Left lung (tissue), 10 donors: Measurements from ENCODE around the gene MRPS11. TPM values are rescaled to one million over a fixed set of nuclear protein-coding genes. Genes with fewer than 3 reads are reported as not detected.

Experiments used
- ATAC-seq: fragments of 200-7000 bp; cut with Tn5 transposase; one replicate; pipeline ENCODE4 v1.9.1; 2020; ENCODE audit warnings: moderate library complexity
- DNase-seq, 4 donors: peaks; one replicate each; pipeline ENCODE4 v3.0.0-alpha.2; 2013 to 2020
- H3K27ac ChIP-seq, 2 donors: fragments of 200-600 bp; sonication (generic) in 1 of 2; one replicate each; pipeline versions ENCODE4 v1.5.0 to v1.8.0; 2020 to 2021
- H3K27me3 ChIP-seq, 2 donors: fragments of 200-600 bp; sonication (generic) in 1 of 2; one replicate each; pipeline versions ENCODE4 v1.5.0 to v1.8.0; 2020 to 2021
- H3K36me3 ChIP-seq, 2 donors: fragments of 200-600 bp; sonication (generic) in 1 of 2; one replicate each; pipeline versions ENCODE4 v1.5.0 to v1.8.0; 2020 to 2021
- H3K4me1 ChIP-seq, 2 donors: fragments of 200-600 bp; one replicate each; pipeline ENCODE4 v1.8.0; 2021
- H3K4me3 ChIP-seq, 2 donors: fragments of 200-600 bp; sonication (generic) in 1 of 2; one replicate each; pipeline versions ENCODE4 v1.5.0 to v1.8.0; 2020 to 2021; ENCODE audit warnings: mild to moderate bottlenecking in 1 of 2
- H3K9me3 ChIP-seq, 2 donors: fragments of 200-600 bp; sonication (generic) in 1 of 2; one replicate each; pipeline versions ENCODE4 v1.5.0 to v1.8.0; 2020 to 2021
- intact Hi-C, 2 donors: fragments of 100-400 bp; cut with DNase I; formaldehyde crosslinking; loops; one replicate each; pipeline versions ENCODE4 v1.11.2 to v1.14.2; 2022
- polyA plus RNA-seq, 6 donors: library from polyadenylated mRNA; unstranded; fragments of 120-200 nt; gene quantifications; one replicate each; pipeline ENCODE4 v1.2.1, GENCODE V29; 2013; ENCODE audit not compliant: insufficient read length in 6 of 6
- total RNA-seq, 2 donors: library from RNA; stranded (reverse); fragmentation: NEBNext Ultra II Directional; extraction: Animal tissue kit (Norgen Biotek cat#: 25700); gene quantifications; one replicate each; pipeline ENCODE4 v1.2.1, GENCODE V29; 2021
- TF ChIP-seq, protein P1 (sequence below), 2 donors: fragments of 200-600 bp; sonication (generic) in 1 of 2; IDR thresholded peaks; one replicate each; pipeline versions ENCODE4 v1.5.0 to v1.8.0; 2021; ENCODE audit warnings: antibody characterized with exemption in 2 of 2
- donor health status: DM: no; HTN: yes; CAD: no.
- donor health status: DM: no; HTN: no; CAD: no.

The MRPS11 gene
- total and polyA plus RNA-seq, 8 donors = 35.2 to 45.9 (median 40.4) TPM

DNA sequence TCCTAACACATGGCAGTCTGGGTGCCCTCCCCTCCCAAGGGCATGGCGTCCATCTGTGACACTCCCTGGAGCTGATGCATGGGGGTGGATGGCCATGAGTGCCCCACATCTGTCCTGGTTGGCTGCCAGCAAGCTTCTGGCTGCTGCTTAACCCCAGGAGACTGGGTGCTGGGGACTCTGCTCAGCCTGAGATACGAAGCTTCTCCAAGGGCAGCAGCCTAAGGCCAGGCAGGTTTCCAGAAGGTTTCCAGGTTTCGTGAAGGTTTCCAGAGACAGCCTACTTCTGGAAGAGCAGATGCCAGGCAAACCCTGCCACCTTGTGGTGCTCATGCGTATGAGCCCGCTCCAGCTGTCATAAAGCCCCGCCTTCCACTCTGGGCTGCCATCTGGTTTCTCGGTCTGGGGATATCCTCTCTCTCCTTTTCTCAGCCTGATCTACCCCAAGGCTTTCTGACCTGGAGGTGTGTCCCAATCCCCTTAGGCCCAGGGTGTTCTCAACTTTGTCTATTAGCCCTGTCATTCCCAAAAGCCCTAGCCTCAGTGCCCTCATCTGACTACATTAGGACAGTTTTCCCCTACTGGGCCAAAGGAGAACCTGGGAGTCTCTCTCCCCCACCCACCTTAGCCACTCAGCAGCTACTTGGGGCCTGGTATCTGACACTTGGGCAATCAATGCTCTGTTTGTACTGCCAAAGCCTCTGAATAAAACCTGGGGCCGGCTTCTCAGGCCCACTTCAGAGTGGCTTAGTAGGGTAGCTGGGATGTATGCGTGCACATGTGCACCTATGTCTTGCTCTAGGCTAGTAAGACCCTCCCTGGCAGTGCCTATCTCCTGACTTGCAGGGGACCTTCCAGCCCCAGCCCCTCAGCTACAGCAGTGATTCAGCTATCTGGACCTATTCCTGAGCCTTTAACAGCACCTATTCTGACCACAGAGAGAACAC, 12.4 kb upstream of the MRPS11 start:
- ATAC-seq = peak; percentile 95
- TF ChIP-seq, protein P1, sequence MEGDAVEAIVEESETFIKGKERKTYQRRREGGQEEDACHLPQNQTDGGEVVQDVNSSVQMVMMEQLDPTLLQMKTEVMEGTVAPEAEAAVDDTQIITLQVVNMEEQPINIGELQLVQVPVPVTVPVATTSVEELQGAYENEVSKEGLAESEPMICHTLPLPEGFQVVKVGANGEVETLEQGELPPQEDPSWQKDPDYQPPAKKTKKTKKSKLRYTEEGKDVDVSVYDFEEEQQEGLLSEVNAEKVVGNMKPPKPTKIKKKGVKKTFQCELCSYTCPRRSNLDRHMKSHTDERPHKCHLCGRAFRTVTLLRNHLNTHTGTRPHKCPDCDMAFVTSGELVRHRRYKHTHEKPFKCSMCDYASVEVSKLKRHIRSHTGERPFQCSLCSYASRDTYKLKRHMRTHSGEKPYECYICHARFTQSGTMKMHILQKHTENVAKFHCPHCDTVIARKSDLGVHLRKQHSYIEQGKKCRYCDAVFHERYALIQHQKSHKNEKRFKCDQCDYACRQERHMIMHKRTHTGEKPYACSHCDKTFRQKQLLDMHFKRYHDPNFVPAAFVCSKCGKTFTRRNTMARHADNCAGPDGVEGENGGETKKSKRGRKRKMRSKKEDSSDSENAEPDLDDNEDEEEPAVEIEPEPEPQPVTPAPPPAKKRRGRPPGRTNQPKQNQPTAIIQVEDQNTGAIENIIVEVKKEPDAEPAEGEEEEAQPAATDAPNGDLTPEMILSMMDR (IDR thresholded peaks at IDR 0.05) = peak; percentile 61 to 66
- Histone ChIP-seq H3K9me3 (no peaks in the 10 kb centered on the region), H3K36me3 (peaks cover 0 to 33% of the 10 kb centered on the region in 2 donors), H3K27ac (no peak overlapping the region), H3K4me3 (no peak overlapping the region), H3K4me1 (peaks cover 0 to 3% of the 10 kb centered on the region in 2 donors), H3K27me3 (peaks cover 0 to under 1% of the 10 kb centered on the region in 2 donors)
- intact Hi-C loops = no loop called here
- DNase-seq = peak in 3 of 4 donors; percentile 46 to 72 (median 55)

DNA sequence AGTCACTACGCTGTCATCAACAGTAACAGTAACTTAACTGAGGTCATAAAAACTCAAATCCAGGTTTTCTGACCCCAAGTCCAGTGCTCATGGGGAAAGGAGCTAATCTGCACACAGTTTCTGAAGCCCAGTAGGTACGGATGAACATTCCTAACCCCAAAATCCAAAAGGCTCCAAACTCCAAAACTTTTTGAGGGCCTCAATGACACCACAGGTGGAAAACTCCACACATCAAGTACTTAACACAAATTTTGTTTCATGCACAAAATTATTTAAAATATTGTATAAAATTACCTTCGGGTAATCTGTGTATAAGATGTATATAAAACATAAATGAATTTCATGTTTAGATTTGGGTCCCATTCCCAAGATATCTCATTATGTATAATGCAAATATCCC, 10.8 kb upstream of the MRPS11 start:
- H3K27ac ChIP-seq = no peak overlapping the region
- intact Hi-C loops = no loop called here
- no peak for ATAC-seq
- H3K27me3 ChIP-seq = no peaks in the 10 kb centered on the region
- peaks cover 0 to 3% of the 10 kb centered on the region in 2 donors for H3K4me1 ChIP-seq
- H3K9me3 ChIP-seq = no peaks in the 10 kb centered on the region
- H3K4me3 ChIP-seq = no peak overlapping the region
- no peak for DNase-seq
- TF ChIP-seq, protein P1 (IDR thresholded peaks at IDR 0.05) = no peak
- peaks cover 0 to 49% of the 10 kb centered on the region in 2 donors for H3K36me3 ChIP-seq

DNA sequence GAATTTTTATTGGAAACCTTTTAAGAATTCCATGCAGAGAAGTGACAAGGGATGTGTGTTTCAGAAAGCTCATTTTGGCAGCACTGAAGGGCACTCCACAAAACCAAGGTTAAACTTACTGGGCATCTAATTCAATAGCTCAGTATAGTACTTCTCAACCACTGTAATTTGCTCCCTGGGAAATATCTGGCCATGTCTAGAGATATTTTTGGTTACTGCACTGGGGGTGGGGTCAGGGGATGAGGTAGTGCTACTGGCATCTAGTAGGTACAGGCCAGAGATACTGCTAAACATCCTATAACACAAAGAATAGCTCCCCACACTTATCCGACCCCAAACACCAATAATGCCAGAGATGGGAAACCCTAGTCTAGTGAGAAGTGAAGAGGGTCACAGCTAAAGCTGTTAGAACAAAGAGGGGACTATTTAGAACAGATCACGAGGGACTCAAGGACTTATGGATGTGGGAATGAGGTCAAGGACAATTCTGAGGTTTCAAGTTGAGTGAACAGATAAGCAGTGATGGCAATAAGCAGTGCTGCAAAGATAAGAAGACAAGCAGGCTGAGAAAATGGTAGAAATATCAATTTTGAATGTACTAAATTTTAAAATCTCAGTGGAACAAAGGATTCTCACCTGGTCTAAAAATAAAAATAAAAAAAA, 3.5 kb upstream of the MRPS11 start:
- Histone ChIP-seq H3K4me1 (peaks cover 5 to 28% of the 10 kb centered on the region in 2 donors), H3K36me3 (peaks cover 0 to 66% of the 10 kb centered on the region in 2 donors), H3K4me3 (no peak overlapping the region), H3K27ac (no peak overlapping the region), H3K9me3 (no peaks in the 10 kb centered on the region), H3K27me3 (no peaks in the 10 kb centered on the region)
- intact Hi-C loops = no loop called here
- TF ChIP-seq, protein P1 (IDR thresholded peaks at IDR 0.05) = no peak
- DNase-seq (no peak), ATAC-seq (no peak)

DNA sequence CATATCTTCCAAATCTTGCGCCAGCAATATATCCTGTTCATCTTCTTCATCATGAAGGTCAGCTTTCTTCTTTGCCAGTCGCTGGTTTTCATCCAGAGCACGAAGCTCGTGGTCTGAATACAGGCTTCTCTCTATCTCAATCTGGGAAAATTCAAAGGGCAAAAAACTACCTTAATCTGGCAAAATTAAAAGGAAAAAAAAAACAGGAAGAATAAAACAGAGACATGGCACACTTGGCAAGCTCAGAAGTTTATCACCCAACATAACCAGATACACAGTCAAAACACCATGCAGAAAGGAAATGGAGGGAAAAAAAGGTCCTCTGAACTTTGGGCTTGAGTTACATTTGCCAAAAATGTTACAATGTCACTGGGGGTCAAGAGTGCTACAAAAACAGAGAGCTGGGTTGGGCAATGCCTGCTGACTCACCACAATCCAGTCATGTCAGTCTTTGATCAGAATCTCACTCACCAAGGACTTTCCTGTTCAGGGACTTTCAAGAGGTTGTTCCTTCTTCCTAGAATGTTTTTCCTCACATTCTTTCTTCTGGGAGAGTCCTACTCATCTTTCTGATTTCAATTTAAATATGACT, 1.8 kb upstream of the MRPS11 start:
- ATAC-seq (peak; percentile 30), DNase-seq (no peak)
- intact Hi-C loops = no loop called here
- peak overlapping the region in 1 of 2 donors; percentile 86 for H3K4me3 ChIP-seq
- H3K4me1 ChIP-seq = peaks cover 5 to 32% of the 10 kb centered on the region in 2 donors
- TF ChIP-seq, protein P1 (IDR thresholded peaks at IDR 0.05) = no peak
- no peaks in the 10 kb centered on the region for H3K9me3 ChIP-seq
- peaks cover 0 to 53% of the 10 kb centered on the region in 2 donors for H3K36me3 ChIP-seq
- H3K27me3 ChIP-seq = no peaks in the 10 kb centered on the region
- no peak overlapping the region for H3K27ac ChIP-seq
